HUDEP-2 (cell line): ENCODE measurements around the gene C4orf50.
A peak's percentile ranks its signal among the peaks of the same experiment; 100 is the strongest.
"Not testable (repeated sequence)": the region's sequence is repeated elsewhere in the genome, so short reads cannot be mapped to it uniquely, and the experiment has no call there.

Source experiments
- DNase-seq, 76 experiments: peaks; one replicate each; lab custom pipeline; 2025; ENCODE audit not compliant: unreplicated experiment in 76 of 76; lab: John Stamatoyannopoulos, UW

C4orf50 gene

DNA sequence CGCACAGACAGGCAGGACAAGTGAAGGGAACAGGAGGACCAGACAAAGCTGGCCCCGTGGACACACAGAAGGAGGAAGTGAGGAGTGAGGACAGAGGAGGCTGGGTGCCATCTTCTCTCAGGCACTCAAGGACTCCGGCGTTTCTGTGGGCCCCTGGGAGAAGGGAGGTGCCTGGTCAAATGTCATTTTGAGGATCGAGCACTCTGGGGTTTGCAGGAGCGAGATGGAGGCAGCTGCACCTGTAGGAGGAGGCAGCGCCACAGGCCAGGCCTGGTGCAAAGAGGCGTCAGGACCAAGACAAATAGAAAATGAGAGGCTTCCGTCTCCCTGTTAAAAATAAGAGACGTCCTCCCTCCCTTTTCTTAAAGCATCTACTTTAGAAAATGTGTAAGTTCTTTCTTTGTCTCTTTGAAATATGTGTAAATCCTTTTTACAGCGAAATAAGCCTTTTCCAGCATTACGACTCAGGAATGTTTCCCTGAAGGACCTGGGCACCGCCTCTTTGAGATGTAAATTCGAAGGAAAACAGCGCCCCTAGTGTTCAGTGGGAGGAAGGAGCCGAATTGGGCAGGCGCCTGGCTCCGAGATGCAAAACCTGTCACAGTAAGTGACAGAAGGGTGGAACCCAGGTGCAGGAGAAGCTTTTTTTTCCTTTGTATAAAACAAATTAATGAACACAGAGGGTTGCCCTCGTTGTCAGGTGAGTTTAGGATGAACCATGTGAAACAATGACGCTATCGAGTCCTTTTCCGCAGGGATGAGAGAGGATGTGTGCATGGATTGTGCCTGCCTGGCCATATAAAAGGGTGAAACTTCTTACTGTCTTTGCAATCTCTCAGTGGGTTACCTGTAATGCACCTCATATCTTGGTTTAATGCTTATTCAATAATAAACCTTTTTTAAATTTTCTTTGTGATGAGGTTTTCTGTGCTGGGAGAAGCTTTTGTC lies 1.4 kb upstream of the C4orf50 start:
- DNase-seq: peak in 33 of 76 experiments; percentile 2 to 60 (median 18)

DNA sequence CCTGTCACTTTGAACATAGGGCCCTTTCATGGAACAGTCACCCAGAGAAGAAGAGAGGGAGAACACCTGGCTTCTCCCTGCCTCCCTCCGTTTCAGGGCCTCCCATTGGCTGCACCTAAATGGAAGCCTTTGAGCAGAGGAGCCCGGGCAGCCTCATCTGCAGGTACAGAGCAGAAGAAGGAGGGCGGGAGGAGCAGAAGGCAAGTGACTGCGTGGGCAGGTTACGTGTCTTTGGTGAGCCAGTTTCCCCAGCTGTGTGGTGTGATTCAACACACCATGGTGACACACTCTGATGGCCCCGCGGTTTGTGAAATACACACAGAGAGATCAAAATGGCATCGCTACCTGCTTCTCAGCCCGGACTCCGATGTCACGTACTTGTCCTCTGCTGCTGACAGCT lies 431 bp downstream of the C4orf50 start:
- no peak for DNase-seq

DNA sequence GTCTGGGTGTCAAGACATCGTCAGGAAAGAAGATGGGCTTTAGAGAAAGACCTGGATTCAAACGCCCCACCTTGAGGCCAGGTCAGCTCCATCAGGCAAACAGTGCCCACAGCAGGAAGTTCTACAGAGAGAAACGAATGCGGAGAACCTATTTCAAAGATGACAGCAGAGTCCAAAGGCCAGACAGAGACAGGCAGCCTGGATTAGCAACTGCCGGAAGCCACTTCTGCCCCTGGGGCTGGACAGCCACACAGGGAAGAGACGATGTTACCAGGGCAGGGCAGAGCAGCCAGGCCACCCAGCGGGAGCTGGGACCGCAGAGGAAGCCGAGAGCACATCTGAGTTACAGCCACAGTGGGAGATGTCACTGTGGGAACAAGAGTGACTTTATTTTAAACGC lies 1.2 kb downstream of the C4orf50 start:
- no peak for DNase-seq

DNA sequence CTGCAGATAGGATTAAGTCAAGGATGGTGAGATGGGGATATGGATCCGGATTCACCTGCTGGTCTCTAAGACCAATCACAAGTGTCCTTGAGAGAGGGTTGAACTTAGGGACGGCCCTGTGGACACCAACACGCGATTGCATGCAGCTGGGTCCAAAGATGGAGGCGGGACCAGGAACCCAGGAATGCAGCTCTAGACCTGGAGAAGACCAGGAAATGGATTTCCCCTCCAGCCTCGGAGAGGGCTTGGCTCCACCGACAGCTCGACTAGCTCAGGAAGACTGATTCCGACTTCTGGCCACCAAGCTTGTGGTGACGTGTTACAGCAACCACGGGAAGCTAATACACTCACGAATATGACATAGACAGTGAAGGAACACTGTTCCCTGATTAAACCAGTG lies 4.7 kb downstream of the C4orf50 start:
- DNase-seq: no peak

DNA sequence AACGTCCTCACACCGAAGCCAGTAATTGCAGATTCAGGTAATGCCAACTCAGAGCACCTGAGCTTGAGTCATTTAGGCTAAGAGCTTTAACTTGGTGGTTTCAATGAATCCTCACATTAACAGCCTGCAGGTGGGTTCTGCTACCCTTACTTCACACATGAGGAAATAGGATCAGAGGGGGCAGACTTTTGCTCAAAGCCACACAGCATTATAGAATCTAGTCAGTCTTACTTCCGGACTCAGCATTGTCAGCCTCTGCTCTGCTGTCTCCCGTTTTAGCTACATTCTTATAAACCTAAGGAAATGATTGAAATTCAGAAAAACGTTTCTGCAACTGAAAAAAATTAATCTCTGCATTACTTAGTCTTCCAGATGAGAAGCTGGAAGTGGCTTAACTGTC lies 6.0 kb downstream of the C4orf50 start:
- DNase-seq: no peak

DNA sequence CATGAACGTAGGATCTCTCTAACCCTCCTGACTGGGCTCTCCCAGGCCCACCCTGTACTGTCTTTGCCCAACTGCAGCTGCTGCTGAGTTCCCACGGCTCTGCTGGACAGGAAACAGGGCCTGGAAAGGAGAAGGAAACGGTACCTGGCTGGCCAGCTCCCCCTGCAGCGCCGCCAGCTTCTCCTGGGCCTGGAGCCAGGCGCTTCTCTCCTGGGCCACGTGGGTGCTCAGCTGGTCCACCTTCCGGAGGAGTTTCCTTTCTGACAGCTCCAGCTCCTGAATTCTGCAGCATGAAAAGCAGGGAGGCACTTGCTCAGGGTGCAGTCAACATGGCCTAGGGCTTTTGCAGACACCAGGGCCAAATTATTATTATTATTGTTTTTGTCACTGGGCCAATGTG lies 6.5 kb downstream of the C4orf50 start:
- DNase-seq: no peak

DNA sequence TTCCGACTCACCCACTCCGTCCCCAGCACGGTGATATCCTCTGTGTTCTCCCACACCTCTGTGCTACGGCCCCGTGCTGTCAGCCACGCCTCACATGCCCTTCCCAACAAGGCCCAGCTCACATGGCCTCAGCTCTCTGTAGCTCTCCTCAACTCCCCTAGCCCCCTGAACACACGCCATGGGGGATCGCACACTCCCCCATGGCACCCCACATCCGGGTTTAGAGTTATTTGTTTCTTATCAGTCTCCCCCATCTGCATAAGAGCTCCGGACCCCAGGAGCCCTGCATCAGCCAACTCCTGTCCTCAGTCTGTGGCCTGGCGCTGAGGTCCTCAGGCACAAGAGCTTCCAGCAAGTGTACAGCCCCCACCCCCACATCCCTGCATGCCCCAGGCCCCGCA lies 7.0 kb downstream of the C4orf50 start:
- no peak for DNase-seq

DNA sequence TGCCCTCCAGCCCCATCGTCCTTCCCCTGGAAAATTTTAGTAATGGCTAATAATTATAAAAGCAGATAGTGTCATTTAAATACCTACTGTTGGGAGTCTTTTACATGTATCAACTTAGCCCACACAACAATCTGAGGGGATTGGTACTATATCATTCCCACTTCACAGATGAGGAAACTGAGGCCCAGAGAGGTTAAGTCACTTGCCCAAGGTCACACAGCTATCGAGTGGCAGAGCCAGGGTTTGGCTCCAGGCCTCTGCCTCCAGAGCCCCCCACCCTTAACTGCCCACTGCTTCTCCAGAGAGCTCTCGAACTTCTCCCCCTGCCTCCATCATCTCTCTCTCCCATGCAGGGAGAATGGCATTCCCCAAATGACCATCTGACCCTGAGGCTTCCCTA lies 7.4 kb downstream of the C4orf50 start:
- DNase-seq: no peak

DNA sequence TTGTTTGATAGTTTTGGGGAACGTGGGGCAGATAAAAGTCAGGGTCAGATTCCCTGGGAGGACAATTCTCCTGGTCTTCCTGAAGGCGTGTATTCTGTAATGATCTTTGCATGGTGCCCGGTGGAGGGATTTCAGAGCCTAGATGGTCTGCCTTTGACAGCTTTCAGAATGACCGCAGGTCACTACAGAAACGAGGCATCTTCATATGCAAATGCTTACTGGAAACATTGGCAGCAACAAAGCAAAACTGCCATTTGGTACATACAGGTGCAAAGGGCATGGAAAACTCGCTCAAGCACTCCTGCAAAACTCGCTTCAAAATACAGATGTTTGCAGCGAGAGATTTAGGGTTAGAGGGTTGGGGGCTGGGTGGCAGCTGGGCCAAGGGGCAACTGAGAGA lies 8.8 kb downstream of the C4orf50 start:
- no peak for DNase-seq

DNA sequence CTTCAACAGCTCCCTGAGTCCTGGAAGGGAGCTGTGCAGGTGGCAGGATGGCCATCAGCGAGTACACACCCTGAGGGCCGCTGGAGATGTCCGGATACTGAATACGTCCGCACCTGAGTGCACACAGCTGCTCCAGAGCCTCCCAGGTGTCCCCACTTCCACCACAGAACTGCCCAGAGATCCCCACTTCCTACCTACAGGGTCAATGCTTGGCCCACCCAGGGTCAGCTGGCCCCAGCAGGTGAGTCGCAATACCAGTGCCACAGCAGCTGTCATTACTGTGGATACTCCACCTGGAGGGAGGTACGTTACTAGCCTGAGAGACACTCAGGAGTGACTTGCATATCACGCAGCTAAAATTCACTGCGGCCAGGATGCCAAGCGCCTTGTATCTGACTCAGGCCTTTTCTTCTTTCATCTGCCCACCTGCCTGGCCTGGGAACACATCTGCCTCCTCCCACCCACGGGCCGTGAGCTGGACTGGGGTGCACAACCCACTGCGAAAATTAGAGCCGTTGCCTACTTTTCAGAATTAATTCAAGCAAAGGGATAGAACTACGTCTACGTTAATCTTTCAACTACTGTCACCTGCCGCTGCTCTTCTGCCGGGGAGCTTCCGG lies 9.4 kb downstream of the C4orf50 start:
- no peak for DNase-seq

DNA sequence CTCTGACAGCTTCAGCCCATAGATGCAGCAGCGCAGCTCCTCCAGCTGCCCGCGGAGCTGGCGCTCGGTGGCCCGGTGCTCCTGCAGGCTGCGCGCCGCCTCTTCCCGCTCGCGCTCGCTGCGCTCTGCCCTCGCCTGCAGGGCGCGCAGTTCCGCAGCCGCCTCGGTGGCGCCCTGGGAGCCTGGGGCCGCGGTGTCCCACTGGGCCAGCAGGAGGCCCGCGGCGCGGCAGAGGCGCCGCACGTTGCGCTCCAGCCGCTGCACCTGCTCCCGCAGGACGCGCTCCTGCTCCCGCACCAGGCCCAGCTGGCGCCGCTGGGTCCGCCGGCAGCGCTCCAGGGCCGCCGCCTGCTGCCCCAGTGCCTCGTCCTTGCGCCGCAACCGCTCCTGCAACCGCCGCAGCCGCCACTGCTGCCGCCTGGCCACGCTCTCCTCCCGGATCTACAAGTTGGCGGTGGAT lies 10.1 kb downstream of the C4orf50 start:
- DNase-seq: no peak

DNA sequence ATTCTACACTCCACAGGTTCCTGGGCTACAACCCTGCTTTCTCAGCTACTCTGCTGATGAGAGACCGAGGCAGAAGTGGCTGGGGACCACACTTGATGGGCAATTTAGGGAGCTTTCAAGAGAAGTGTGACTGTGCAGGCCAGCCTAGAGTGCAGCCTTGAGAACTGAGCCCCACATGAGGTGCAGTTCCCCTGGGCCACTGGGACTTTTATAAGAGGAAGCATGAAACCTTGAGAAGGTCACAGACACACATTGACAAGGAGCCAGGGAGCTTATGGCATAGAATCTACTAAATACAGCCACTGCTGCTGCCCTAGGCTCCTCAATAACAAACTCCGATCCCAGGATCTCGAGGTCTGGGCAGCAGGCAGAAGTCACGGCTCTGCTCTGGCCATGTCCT lies 13.1 kb downstream of the C4orf50 start:
- no peak for DNase-seq

DNA sequence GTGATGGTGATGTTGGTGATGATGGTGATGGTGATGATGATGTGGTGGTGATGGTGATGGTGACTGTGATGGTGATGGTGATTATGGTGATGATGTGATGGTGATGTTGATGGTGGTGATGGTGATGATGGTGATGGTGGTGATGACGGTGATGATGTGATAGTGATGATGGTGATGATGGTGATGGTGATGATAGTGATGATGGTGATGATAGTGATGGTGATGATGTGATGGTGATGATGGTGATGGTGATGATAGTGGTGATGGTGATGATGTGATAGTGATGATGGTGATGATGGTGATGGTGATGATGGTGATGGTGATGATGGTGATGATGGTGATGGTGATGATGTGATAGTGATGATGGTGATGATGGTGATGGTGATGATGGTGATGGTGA lies 14.7 kb downstream of the C4orf50 start:
- not testable (repeated sequence) for DNase-seq

DNA sequence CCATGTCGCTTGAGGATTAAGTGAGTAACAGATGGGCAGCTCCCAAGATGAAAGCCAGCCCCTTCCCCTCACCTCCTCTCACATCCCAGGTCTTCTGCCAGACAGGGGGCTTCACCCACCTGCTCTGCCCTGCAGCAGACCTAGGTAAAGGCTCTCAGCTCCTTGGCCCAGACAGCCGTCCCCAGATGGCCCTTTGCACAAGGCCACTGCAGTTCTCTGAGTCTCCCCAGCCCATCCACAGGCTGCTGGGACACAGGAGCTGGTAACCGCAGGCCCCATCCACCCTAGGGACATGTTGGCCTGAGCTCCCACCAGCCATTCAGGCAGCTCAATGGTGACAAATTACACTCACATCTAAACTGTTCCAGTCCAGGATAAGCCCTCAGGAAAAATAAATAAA lies 15.3 kb downstream of the C4orf50 start:
- DNase-seq: no peak

DNA sequence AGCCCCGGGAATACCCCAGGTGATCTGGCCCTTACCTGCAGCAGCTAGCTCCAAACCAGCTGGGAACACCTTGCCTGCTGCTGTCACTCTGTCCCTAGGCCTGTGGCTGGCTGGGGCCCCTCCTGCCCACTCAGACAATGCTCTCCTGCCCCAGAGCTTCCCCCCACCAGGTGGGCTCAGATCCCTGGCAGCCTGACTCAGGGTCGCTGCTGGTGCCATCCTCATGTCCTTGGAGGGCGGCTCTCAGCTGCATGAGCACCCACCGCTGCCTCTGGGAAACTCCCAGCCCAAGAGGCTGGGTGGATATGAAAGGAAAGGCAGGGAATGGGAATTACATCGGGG lies 15.8 kb downstream of the C4orf50 start:
- no peak for DNase-seq

DNA sequence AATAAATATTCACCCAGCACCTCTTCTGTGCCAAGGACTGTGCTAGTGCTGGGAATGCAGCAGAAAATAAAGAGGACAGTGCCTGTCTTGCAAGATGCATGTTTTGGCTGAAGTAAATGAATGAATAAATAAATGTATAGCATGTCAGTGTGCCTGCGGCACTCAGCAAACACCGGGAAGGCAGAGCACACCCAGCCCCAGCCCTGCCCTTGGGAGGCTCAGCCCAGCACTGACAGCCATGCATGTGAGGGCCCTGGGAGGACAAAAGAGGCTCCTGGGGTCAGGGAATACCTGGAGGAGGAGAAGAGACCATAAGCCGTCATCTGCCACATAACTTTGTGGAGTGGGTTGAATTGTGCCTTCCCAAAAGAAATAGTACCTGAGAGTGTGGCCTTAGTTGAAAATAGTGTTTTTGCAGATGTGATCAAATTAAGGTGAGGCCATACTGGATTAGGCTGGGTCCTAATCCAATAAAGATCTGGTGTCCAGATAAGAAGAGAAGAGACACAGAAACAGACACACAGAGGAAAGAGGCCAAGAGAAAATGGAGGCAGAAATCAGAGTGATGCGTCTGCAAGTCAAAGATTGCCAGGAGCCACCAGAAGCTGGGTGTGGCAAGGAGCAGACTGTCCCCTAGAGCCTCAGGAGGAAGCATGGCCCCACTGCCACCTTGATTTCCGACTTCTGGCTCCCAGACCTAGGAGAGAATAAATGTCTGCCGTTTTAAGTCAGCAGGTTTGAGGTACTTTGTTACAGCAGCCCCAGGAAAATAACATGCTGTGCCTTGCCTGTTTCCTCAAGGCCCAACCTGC lies 16.3 kb downstream of the C4orf50 start:
- DNase-seq: no peak

DNA sequence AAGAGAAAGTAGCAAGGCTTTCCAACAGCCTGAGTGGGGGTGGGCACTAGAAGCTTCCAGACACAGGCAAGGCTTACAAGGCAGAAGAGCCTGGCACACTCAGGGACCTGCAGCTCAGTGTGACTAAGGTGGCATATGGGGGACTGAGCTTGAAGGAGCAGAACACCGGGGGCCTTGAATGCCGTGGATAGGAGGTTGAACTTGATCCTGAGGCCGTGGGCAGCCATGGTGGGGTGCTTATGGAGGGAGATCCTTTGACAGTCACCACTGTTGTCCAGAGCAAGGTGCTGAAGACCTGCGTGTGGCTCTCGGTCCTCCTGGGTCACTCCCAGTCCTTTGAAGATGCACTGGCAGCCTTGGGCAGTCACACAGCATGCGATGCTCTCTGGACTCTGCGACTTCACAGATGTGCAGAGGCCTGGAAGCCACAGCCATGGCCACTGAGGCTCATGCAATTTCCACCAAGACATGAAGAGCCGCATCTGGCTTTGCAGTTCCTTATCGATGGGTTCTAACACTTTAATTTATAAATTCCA lies 18.3 kb downstream of the C4orf50 start:
- no peak for DNase-seq

DNA sequence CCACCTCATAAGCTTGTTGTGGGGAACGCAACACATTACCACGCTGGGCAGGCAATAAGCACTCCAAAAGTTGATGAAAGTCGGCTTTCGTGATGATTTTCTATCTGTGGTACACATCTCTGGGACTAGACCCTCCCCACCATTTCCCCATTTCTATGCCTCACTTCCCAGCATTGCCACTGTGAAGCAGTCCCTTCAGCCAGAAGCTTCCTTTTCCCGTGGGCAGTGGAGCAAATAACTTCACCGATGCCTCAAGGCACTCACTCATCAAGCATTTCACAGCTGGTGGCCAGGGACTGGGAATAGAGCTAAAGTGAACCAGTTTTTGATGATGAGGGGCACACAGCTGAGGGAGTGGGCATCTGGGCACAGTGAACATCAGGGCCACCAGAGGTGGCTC lies 18.9 kb downstream of the C4orf50 start:
- no peak for DNase-seq

DNA sequence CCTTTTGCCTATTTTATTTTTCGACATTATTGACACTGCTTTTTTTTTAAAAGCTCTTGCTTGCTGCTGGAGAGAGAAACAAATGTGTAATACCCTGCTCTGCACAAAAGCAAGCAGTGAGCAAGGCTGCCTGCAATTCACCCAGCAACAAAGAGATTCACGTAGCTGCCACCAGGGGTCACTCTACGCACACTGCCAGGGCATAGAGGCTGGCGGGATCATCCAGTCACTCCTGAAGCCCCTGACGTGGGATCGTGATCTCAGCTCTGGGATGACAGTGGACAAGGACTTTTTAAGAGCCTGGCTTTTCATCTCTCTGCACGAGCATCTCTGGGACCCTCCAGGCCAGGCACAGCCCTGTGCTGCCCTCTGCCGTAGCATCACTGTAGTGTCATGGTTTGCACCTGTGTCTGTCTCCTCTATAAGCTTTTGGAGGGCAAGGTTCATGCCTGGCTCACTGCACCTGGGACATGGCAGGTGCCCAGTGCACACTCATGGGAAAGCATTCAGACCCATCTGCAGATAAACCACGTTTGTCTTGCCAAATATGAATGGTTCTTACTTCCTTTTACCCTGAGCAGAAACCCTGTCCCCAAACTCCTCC lies 19.8 kb downstream of the C4orf50 start:
- peak in 38 of 76 experiments; percentile 0 to 62 (median 22) for DNase-seq

DNA sequence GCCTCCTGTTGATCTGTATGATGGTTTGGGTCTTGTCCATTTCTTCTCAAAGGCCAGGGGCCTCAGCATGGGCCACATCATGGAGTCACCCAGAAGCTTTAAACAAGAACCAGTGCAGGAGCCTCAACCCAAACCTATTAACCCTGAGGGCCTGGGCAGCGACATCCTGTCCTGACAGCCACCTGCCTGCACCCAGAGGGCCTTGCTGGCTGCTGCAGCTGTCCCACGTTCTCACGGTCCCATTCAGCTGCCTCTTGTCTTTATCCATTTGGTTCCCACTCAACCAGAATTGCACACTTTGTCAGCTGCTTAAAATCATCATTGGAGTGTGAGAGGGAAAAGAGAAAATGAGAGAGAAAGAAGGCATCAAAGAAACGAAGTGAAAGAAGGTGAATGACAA lies 21.6 kb downstream of the C4orf50 start:
- DNase-seq: no peak
